Fibroblast of lung (primary cell): ENCODE measurements around the gene CHCHD6.

Experiments
- CTCF ChIP-seq, 2 donors: IDR thresholded peaks in 1 of 2; conservative IDR thresholded peaks in 1 of 2; 1 replicate in 1 of 2; 2 replicates in 1 of 2; pipeline ENCODE4 v1.5.1; 2011 to 2012; ENCODE audit warnings: low read length in 2 of 2, control low read depth in 1 of 2, inconsistent platforms in 1 of 2, low read depth in 1 of 2, mild to moderate bottlenecking in 1 of 2
- EZH2 ChIP-seq: IDR thresholded peaks from 2 replicates; pipeline ENCODE4 v1.5.1; 2012; ENCODE audit warnings: low read length, control low read depth, mild to moderate bottlenecking; ENCODE audit errors: missing control alignments

DNA sequence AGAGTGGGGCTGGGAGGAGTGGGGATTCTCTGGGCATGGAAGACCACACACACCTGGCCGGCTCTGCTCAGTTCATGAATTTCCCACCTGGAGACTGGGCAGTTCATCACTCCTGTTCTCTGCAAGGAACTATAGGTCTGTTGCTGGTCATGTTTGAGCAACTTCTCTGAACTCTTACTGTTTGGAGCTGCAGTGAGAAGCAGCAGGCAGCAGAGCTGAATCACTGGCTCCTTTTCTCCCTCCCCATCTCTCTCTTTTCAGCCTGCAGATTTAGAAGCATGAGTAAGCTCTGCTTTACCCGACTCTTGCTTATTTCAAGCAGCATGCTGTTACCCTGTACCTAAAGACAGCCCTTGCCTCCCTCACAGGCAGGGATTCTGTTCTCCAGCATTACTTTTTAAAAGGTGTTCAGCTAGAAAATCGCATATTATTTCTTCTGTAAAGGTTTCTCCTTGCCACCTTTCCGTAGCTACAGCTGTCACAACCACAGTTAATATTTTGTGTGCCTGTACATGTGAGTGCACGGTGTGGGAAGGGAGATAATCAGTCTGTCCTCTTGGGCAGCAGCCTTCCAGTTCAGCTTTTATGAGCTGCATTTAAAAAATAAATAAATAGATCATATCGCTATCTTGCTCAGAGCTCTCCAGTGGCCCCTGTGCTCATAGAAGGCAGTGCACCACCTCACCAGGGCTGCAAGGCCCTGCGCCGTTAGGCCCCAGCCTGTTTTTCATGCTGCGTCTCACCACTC is 131.6 kb downstream of the CHCHD6 start:
- TF ChIP-seq CTCF (conservative IDR thresholded peaks at IDR 0.05 in 1 of 2, IDR thresholded peaks at IDR 0.05 in 1 of 2; ENCODE audit: low read depth in 1 of 2, low read length in 2 of 2) (peak in 1 of 2 donors; percentile 39), EZH2 (no peak)
